OCI-LY7 (cell line): ENCODE measurements around the gene SPHKAP.

Experiments
- CTCF ChIP-seq: fragments of 200-600 bp; sonication (generic); conservative IDR thresholded peaks from 2 replicates; pipeline ENCODE4 v1.5.1; 2014; ENCODE audit warnings: mild to moderate bottlenecking, antibody characterized with exemption, low read length, moderate library complexity, mixed read lengths
- EZH2phosphoT487 ChIP-seq: fragments of 200-600 bp; sonication (generic); IDR thresholded peaks from 2 replicates; pipeline ENCODE4 v1.6.1; 2018; ENCODE audit warnings: low read depth, borderline replicate concordance, mild to moderate bottlenecking, mixed run types, antibody characterized with exemption, low read length, moderate library complexity, mixed read lengths

DNA sequence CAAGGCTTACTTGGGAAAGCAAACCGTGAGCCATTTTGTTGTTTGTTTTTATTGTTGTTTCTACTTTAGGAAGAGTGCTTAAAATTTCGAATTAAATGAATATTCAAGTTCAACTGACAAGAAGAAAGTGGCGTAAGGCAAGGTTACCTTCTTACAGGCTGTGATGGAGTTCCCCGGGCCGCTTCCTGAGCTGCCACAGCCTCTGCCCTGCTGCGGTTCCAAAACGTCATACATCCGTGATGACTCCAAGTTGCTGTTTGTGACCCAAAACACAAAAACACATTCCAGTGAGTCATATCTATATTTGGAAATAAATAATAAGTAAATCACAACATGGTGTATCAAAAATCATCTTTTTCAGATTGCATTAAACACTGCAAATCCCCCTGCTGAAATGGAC lies 49.7 kb downstream of the SPHKAP start:
- TF ChIP-seq CTCF: no peak
- no peak for TF ChIP-seq EZH2phosphoT487
